Tibial artery (tissue), 4 donors: ENCODE results near the gene ZNF385B.
A peak's percentile ranks its signal among the peaks of the same experiment; 100 is the strongest.

Experiments
- DNase-seq, 2 donors: peaks; one replicate each; pipeline ENCODE4 v3.0.0-alpha.2; 2019
- H3K27ac ChIP-seq, 2 donors: fragments of 200-600 bp; sonication (generic) in 1 of 2; 1 replicate in 1 of 2; 2 replicates in 1 of 2; pipeline ENCODE4 v1.5.1; 2018 to 2019; ENCODE audit warnings: mild to moderate bottlenecking in 1 of 2
- H3K27me3 ChIP-seq, 2 donors: fragments of 200-600 bp; sonication (generic) in 1 of 2; one replicate each; pipeline versions ENCODE4 v1.5.1 to v1.6.0; 2016 to 2019
- H3K36me3 ChIP-seq, 3 donors: fragments of 200-600 bp; sonication (generic) in 2 of 3; one replicate each; pipeline ENCODE4 v1.5.1; 2016 to 2019; ENCODE audit warnings: mild to moderate bottlenecking in 2 of 3
- H3K4me1 ChIP-seq, 4 donors: fragments of 200-600 bp; sonication (generic) in 2 of 4; 1 replicate in 3 of 4; 2 replicates in 1 of 4; pipeline ENCODE4 v1.5.1; 2016 to 2019
- H3K4me3 ChIP-seq, 2 donors: fragments of 200-600 bp; sonication (generic) in 1 of 2; 1 replicate in 1 of 2; 2 replicates in 1 of 2; pipeline ENCODE4 v1.5.1; 2018 to 2019; ENCODE audit warnings: mild to moderate bottlenecking in 2 of 2
- H3K9me3 ChIP-seq, 3 donors: fragments of 200-600 bp; sonication (generic) in 1 of 3; one replicate each; pipeline ENCODE4 v1.5.1; 2016 to 2019
- CTCF ChIP-seq, 2 experiments: fragments of 200-600 bp in 1 of 2; fragments of 450-650 bp in 1 of 2; IDR thresholded peaks; one replicate each; pipeline ENCODE4 v1.5.1; 2017 to 2019; ENCODE audit warnings: antibody characterized with exemption in 2 of 2, mild to moderate bottlenecking in 1 of 2, moderate library complexity in 1 of 2
- intact Hi-C: fragments of 100-400 bp; cut with DNase I; formaldehyde crosslinking; loops from one replicate; pipeline ENCODE4 v1.15.0; 2023; ENCODE audit warnings: low total_unique reads

ZNF385B gene

GRCh38 chr2:179861416-179862067 is at the start of gene ZNF385B:
Gene ZNF385B, minus strand, starts transcription at chr2:179861612.
- H3K9me3 ChIP-seq: no peaks in the 10 kb centered on the region
- peak within 1 kb of the TSS; percentile 50 for H3K4me3 ChIP-seq
- intact Hi-C loops: no loop called here
- peaks cover 0 to 19% (median 12%) of the 10 kb centered on the region in 4 donors for H3K4me1 ChIP-seq
- DNase-seq: peak in 1 of 2 donors; percentile 24
- no peak for TF ChIP-seq CTCF (IDR thresholded peaks at IDR 0.05)
- H3K27me3 ChIP-seq: peaks cover 0 to 22% of the 10 kb centered on the region in 2 donors
- no peaks in the 10 kb centered on the region for H3K36me3 ChIP-seq
- H3K27ac ChIP-seq: peak within 1 kb of the TSS in 1 of 2 donors; percentile 28

- Histone ChIP-seq H3K9me3 (no peaks in the 10 kb centered on the region), H3K36me3 (no peaks in the 10 kb centered on the region), H3K27me3 (no peaks in the 10 kb centered on the region), H3K4me3 (no peak overlapping the region), H3K4me1 (no peaks in the 10 kb centered on the region), H3K27ac (no peak overlapping the region)
- no peak for DNase-seq
- intact Hi-C loops: no loop called here
- TF ChIP-seq CTCF (IDR thresholded peaks at IDR 0.05): no peak
Observed at GRCh38 chr2:179910735-179911113, 49.3 kb upstream of the ZNF385B start.

- Histone ChIP-seq H3K27me3 (no peaks in the 10 kb centered on the region), H3K9me3 (no peaks in the 10 kb centered on the region), H3K36me3 (no peaks in the 10 kb centered on the region), H3K4me3 (no peak overlapping the region), H3K27ac (no peak overlapping the region), H3K4me1 (no peaks in the 10 kb centered on the region)
- no peak for TF ChIP-seq CTCF (IDR thresholded peaks at IDR 0.05)
- no peak for DNase-seq
- intact Hi-C loops: no loop called here
Observed at GRCh38 chr2:179909845-179910734, 48.7 kb upstream of the ZNF385B start.

GRCh38 chr2:179900655-179901054 is 39.2 kb upstream of the ZNF385B start:
- Histone ChIP-seq H3K4me3 (no peak overlapping the region), H3K36me3 (no peaks in the 10 kb centered on the region), H3K27ac (no peak overlapping the region), H3K4me1 (no peaks in the 10 kb centered on the region), H3K9me3 (no peaks in the 10 kb centered on the region), H3K27me3 (no peaks in the 10 kb centered on the region)
- TF ChIP-seq CTCF (IDR thresholded peaks at IDR 0.05): no peak
- intact Hi-C loops: no loop called here
- no peak for DNase-seq

GRCh38 chr2:179899666-179900065 is 38.3 kb upstream of the ZNF385B start:
- TF ChIP-seq CTCF (IDR thresholded peaks at IDR 0.05): no peak
- intact Hi-C loops: no loop called here
- no peaks in the 10 kb centered on the region for H3K4me1 ChIP-seq
- H3K27me3 ChIP-seq: no peaks in the 10 kb centered on the region
- H3K27ac ChIP-seq: no peak overlapping the region
- no peak for DNase-seq
- H3K4me3 ChIP-seq: no peak overlapping the region
- no peaks in the 10 kb centered on the region for H3K9me3 ChIP-seq
- H3K36me3 ChIP-seq: no peaks in the 10 kb centered on the region
